ENCODE data around the gene GOSR1.
"Not testable (repeated sequence)": the region's sequence is repeated elsewhere in the genome, so short reads cannot be mapped to it uniquely, and the experiment has no call there.

The GOSR1 gene

GRCh38 chr17:30547778-30548573 lies 70.8 kb downstream of the GOSR1 start:
- DNase-seq = no peak

GRCh38 chr17:30549181-30549580 lies 72.0 kb downstream of the GOSR1 start:
- DNase-seq = not testable (repeated sequence)

- no peak for DNase-seq
Observed at GRCh38 chr17:30549864-30550511, 72.8 kb downstream of the GOSR1 start.

- no peak for DNase-seq
Observed at GRCh38 chr17:30550512-30551273, 73.5 kb downstream of the GOSR1 start.

- DNase-seq = not testable (repeated sequence)
Observed at GRCh38 chr17:30551274-30551995, 74.2 kb downstream of the GOSR1 start.

- no peak for DNase-seq
Observed at GRCh38 chr17:30551996-30552339, 74.8 kb downstream of the GOSR1 start.

GRCh38 chr17:30552994-30553566 lies 75.9 kb downstream of the GOSR1 start:
- no peak for DNase-seq

- not testable (repeated sequence) for DNase-seq
Observed at GRCh38 chr17:30553823-30554440, 76.7 kb downstream of the GOSR1 start.

GRCh38 chr17:30554839-30555751 lies 77.9 kb downstream of the GOSR1 start:
- DNase-seq = no peak

GRCh38 chr17:30555942-30556341 lies 78.7 kb downstream of the GOSR1 start:
- DNase-seq = no peak

GRCh38 chr17:30556374-30557332 lies 79.4 kb downstream of the GOSR1 start:
- DNase-seq = no peak

- DNase-seq = no peak
Observed at GRCh38 chr17:30557916-30558685, 80.9 kb downstream of the GOSR1 start.

GRCh38 chr17:30558686-30559545 lies 81.7 kb downstream of the GOSR1 start:
- no peak for DNase-seq

- no peak for DNase-seq
Observed at GRCh38 chr17:30559656-30560055, 82.4 kb downstream of the GOSR1 start.

GRCh38 chr17:30560117-30561026 lies 83.2 kb downstream of the GOSR1 start:
- DNase-seq = not testable (repeated sequence)

GRCh38 chr17:30561766-30562165 lies 84.6 kb downstream of the GOSR1 start:
- DNase-seq = not testable (repeated sequence)
